Measurements from ENCODE around the gene SZT2. TPM values are rescaled to one million over a fixed set of nuclear protein-coding genes. Genes with fewer than 3 reads are reported as not detected.
"Not testable (repeated sequence)": the region's sequence is repeated elsewhere in the genome, so short reads cannot be mapped to it uniquely, and the experiment has no call there.

Gene SZT2
- total RNA-seq, 4 donors from 2014 or later, result 26.4 to 61.9 (median 36.7) TPM

DNA sequence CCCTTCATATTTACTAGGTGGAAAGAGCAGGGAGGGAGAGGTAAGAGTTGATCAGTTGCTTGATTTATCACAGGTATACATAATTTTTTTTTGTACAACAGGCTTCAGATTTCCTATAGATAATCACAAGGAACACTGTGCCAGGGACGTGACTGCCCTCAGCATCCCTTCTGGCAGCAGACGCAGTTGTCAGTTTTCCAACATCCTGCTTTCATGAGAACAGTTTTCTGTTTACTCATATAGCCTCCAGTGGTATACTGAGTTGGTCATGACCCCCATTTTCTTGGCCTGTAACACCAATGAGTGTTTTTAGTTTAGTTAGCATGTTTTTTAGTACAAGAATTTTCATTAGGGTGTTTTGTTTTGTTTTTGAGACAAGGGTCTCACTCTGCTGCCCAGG is 103.1 kb downstream of the SZT2 start:
- TF ChIP-seq, protein P1, sequence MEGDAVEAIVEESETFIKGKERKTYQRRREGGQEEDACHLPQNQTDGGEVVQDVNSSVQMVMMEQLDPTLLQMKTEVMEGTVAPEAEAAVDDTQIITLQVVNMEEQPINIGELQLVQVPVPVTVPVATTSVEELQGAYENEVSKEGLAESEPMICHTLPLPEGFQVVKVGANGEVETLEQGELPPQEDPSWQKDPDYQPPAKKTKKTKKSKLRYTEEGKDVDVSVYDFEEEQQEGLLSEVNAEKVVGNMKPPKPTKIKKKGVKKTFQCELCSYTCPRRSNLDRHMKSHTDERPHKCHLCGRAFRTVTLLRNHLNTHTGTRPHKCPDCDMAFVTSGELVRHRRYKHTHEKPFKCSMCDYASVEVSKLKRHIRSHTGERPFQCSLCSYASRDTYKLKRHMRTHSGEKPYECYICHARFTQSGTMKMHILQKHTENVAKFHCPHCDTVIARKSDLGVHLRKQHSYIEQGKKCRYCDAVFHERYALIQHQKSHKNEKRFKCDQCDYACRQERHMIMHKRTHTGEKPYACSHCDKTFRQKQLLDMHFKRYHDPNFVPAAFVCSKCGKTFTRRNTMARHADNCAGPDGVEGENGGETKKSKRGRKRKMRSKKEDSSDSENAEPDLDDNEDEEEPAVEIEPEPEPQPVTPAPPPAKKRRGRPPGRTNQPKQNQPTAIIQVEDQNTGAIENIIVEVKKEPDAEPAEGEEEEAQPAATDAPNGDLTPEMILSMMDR (IDR thresholded peaks at IDR 0.05), result no peak
- no peak for DNase-seq (ENCODE audit: low spot score)
- no peak for ATAC-seq (ENCODE audit: low FRiP score)

DNA sequence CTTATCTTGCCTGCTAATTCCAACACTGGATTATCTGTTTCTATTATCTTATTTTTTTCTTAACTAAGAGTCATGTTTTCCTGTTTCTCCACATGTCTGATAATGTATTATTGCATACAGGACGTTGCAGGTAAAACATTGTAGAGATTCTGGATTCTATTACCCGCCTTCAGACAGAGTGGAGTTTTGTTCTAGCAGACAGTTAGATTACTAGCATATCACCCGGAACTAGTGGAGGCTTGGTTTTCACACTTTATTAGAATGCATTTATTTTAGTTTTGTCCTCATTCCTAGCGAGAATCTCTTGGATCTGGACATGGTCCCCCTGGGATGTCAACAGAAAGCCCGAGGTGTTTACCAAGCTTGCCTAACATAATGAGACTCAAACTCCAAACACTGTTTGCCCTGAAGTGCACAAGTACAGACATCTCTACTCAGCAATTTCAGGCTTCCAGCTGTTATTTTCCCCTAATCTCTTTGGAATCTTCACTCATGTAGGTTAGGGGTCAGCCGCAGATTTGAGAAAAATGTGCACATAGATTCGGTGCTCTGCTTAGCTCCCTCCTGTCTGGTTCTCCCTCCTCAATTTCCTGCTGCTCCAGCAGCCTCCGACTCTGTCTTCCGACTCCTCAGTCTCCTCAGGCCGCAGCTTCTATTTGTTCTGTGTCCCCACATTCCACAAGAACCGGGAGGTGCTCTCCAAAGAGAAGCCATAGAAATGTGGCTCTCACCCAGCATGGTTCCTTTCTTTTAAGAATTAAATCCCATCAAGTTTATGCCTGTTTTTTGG is 104.2 kb downstream of the SZT2 start:
- ATAC-seq (ENCODE audit: low FRiP score) (no peak), DNase-seq (ENCODE audit: low spot score) (no peak)
- TF ChIP-seq, protein P1 (IDR thresholded peaks at IDR 0.05), result no peak

DNA sequence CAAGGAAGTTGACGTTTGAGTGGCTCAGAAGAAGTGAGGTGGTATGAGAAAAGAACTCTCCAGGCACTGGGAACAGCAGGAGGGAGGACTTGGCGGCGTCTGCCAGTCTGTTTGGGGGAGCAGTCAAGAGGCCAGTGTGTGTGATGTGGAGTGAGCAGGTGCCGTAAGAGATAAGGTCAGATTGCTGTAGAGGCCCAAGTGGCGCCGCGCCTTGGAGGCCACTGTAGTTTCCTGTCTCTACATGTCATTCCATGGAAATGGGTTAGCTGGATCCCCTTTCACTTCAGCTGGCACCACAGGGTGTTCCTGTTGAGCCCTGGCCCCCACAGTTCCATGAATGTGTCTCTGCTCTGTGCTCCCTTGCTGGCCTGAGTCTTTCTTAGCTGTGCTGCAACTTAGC is 105.5 kb downstream of the SZT2 start:
- DNase-seq (ENCODE audit: low spot score) (no peak), ATAC-seq (ENCODE audit: low FRiP score) (no peak)
- TF ChIP-seq, protein P1 (IDR thresholded peaks at IDR 0.05), result no peak

DNA sequence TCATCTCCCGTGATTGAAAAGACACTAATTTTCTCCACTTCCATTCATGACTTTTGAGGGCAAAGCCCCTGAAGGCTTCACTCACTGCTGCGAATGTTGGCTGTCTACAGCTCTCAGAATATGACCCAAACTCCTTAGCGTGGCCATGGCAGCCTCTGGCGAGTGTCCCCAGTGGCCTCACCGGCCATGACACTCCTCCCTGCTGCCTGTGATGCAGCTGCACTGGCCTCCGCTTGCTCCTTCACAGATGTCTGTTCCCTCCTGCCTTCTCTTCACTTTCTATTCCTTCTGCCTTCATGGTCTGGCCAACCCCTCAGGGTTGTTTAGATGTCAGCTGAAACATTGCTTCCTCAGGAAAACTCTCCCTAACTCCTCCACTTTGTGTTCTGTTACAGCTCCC is 110.2 kb downstream of the SZT2 start:
- DNase-seq (ENCODE audit: low spot score) (no peak), ATAC-seq (ENCODE audit: low FRiP score) (no peak)
- TF ChIP-seq, protein P1 (IDR thresholded peaks at IDR 0.05), result no peak

DNA sequence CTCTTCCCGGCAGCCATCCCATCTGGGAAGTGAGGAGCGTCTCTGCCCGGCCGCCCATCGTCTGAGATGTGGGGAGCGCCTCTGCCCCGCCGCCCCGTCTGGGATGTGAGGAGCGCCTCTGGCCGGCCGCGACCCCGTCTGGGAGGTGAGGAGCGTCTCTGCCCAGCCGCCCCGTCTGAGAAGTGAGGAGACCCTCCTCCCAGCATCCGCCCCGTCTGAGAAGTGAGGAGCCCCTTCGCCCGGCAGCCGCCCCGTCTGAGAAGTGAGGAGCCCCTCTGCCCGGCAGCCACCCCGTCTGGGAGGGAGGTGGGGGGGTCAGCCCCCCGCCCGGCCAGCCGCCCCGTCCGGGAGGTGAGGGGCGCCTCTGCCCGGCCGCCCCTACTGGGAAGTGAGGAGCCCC is 112.1 kb downstream of the SZT2 start:
- not testable (repeated sequence) for ATAC-seq (ENCODE audit: low FRiP score); DNase-seq (ENCODE audit: low spot score)

DNA sequence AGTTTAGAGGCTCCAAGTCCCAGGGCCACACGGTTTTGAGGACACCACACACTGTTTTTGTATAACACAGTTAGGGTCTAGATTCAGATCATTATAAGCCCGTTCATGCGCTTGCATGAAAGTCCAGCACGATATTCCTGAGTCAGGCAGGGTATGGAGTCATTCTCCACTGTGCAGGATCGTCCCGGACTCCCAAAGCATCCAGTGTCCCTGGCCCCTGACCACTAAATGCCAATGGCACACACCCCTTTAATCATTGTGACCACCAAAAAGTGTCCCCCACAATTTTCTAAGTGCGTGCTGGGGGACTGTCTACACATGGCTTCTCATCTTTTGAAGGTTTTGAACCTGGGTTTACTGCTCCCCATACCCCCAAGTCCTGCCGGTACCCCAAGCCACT is 113.8 kb downstream of the SZT2 start:
- no peak for DNase-seq (ENCODE audit: low spot score)
- TF ChIP-seq, protein P1 (IDR thresholded peaks at IDR 0.05), result no peak

More for the DNA sequence above, 113.8 kb downstream of the SZT2 start:
- ATAC-seq (ENCODE audit: low FRiP score), result no peak

Small RNAs within 50 kb of the gene (small RNA-seq; reads per million reads assigned to genes)
- gene MIR6735, result not detected

Other genes with a start within 250 kb of the SZT2 start
- 100 to 1,000 TPM in 1 of 4 donors, 10 to 100 TPM in 3; 41.5 to 110 (median 49.9) TPM for gene EBNA1BP2, start 217.6 kb upstream of the SZT2 start, total RNA-seq
- under 1 TPM in 2 of 4 donors, not detected in 2; 0.12 to 0.46 TPM for gene CFAP57, start 217.6 kb upstream of the SZT2 start, total RNA-seq
- 1 to 10 TPM in 1 of 4 donors, under 1 TPM in 1, not detected in 2; 0.24 to 1.0 TPM for gene TMEM125, start 119.9 kb upstream of the SZT2 start, total RNA-seq
- not detected for gene C1orf210, start 104.3 kb upstream of the SZT2 start, total RNA-seq
- 100 to 1,000 TPM in 1 of 4 donors, 10 to 100 TPM in 3; 15.2 to 156 (median 44.6) TPM for gene TIE1, start 88.9 kb upstream of the SZT2 start, total RNA-seq
- under 1 TPM in 2 of 4 donors, not detected in 2; 0.36 to 0.44 TPM for gene MPL, start 52.1 kb upstream of the SZT2 start, total RNA-seq
- 1 to 10 TPM in 2 of 4 donors, under 1 TPM in 2; 0.38 to 3.0 (median 1.6) TPM for gene CDC20, start 30.9 kb upstream of the SZT2 start, total RNA-seq
- gene ELOVL1, start 21.9 kb upstream of the SZT2 start, total RNA-seq, result 100 to 1,000 TPM in 1 of 4 donors, 10 to 100 TPM in 3; 56.4 to 124 (median 78.2) TPM
- 10 to 100 TPM; 26.3 to 51.4 (median 37.1) TPM for gene MED8, start 99 bp upstream of the SZT2 start, total RNA-seq
- 10 to 100 TPM; 39.5 to 59.0 (median 53.2) TPM for gene HYI, start 64.0 kb downstream of the SZT2 start, total RNA-seq
- 100 to 1,000 TPM in 3 of 4 donors, 10 to 100 TPM in 1; 79.1 to 176 (median 139) TPM for gene PTPRF, start 141.0 kb downstream of the SZT2 start, total RNA-seq